SK-N-SH (cell line): ENCODE data around the gene RASD2. TPM values are rescaled to one million over a fixed set of nuclear protein-coding genes. Genes with fewer than 3 reads are reported as not detected.

Source experiments
- CTCF ChIA-PET: fragments of 300-600, 350-600 bp; formaldehyde crosslinking; extraction: SDS; loops from one replicate; lab custom pipeline; 2021; lab: Yijun Ruan, JAX
- POLR2A ChIA-PET: fragments of 350-600 bp; sonication (Branson Sonifier 250); formaldehyde crosslinking; extraction: SDS; loops from one replicate; lab custom pipeline; 2020; ENCODE audit warnings: antibody characterized with exemption, inconsistent platforms; lab: Yijun Ruan, JAX
- DNase-seq: peaks from one replicate; pipeline ENCODE4 v3.0.0; 2012
- H2AFZ ChIP-seq: fragments of 200-600 bp; sonication (generic); 2 replicates; pipeline ENCODE4 v1.8.1; 2016; ENCODE audit warnings: antibody characterized with exemption, mild to moderate bottlenecking, low read depth
- H3F3A ChIP-seq: fragments of 200-600 bp; sonication (generic); replicated peaks from 2 replicates; pipeline ENCODE3; 2016; ENCODE audit warnings: antibody characterized with exemption, mild to moderate bottlenecking; ENCODE audit not compliant: insufficient read depth
- H3K27ac ChIP-seq, 2 experiments: fragments of 200-500 bp in 1 of 2; fragments of 200-600 bp in 1 of 2; sonication (Bioruptor generic) in 1 of 2; sonication (generic), shearing (Covaris generic) in 1 of 2; 2 replicates each; pipeline versions ENCODE4 v1.5.1 to v1.6.1; 2014 to 2016; ENCODE audit warnings: low read depth in 2 of 2, inconsistent platforms in 1 of 2, low read length in 1 of 2, mild to moderate bottlenecking in 1 of 2, mixed read lengths in 1 of 2
- H3K27me3 ChIP-seq: fragments of 200-600 bp; sonication (generic), shearing (Covaris generic); 2 replicates; pipeline ENCODE4 v1.6.1; 2016; ENCODE audit warnings: mixed run types; ENCODE audit not compliant: insufficient read depth
- H3K36me3 ChIP-seq, 2 experiments: fragments of 200-500 bp in 1 of 2; fragments of 200-600 bp in 1 of 2; sonication (Bioruptor generic) in 1 of 2; sonication (generic) in 1 of 2; replicated peaks in 1 of 2; 2 replicates each; pipeline versions ENCODE3 to v1.5.1; 2014 to 2016; ENCODE audit warnings: low read length in 1 of 2, mild to moderate bottlenecking in 1 of 2; ENCODE audit not compliant: insufficient read depth in 2 of 2, control insufficient read depth in 1 of 2
- H3K4me1 ChIP-seq, 2 experiments: fragments of 200-500 bp in 1 of 2; fragments of 200-600 bp in 1 of 2; sonication (Bioruptor generic) in 1 of 2; sonication (generic), shearing (Covaris generic) in 1 of 2; 2 replicates each; pipeline versions ENCODE4 v1.5.1 to v1.6.1; 2014 to 2016; ENCODE audit warnings: low read depth in 1 of 2, low read length in 1 of 2, mixed run types in 1 of 2; ENCODE audit not compliant: insufficient read depth in 2 of 2, control insufficient read depth in 1 of 2
- H3K4me2 ChIP-seq: fragments of 200-600 bp; sonication (generic), shearing (Covaris generic); 2 replicates; pipeline ENCODE4 v1.6.1; 2017; ENCODE audit warnings: mixed run types
- H3K4me3 ChIP-seq, 2 experiments: fragments of 200-500 bp in 1 of 2; fragments of 200-600 bp in 1 of 2; sonication (Bioruptor generic) in 1 of 2; sonication (generic), shearing (Covaris generic) in 1 of 2; 2 replicates each; pipeline versions ENCODE4 v1.5.1 to v1.8.1; 2014 to 2016; ENCODE audit warnings: low read depth in 2 of 2, inconsistent platforms in 1 of 2, low read length in 1 of 2, mild to moderate bottlenecking in 1 of 2, mixed read lengths in 1 of 2, moderate library complexity in 1 of 2
- H3K79me2 ChIP-seq: fragments of 200-600 bp; sonication (generic); 2 replicates; pipeline ENCODE4 v1.8.1; 2017; ENCODE audit warnings: mild to moderate bottlenecking; ENCODE audit not compliant: insufficient read depth
- H3K9ac ChIP-seq: fragments of 200-600 bp; sonication (generic); 2 replicates; pipeline ENCODE4 v1.6.1; 2017; ENCODE audit warnings: mixed run types
- H3K9me2 ChIP-seq: fragments of 200-600 bp; sonication (generic); 2 replicates; pipeline ENCODE4 v1.6.1; 2017; ENCODE audit warnings: mixed run types
- H3K9me3 ChIP-seq: fragments of 200-600 bp; sonication (generic); 2 replicates; pipeline ENCODE4 v1.6.1; 2017; ENCODE audit warnings: mixed run types, mild to moderate bottlenecking, moderate library complexity
- H4K20me1 ChIP-seq: fragments of 200-600 bp; sonication (generic); 2 replicates; pipeline ENCODE4 v1.6.1; 2017; ENCODE audit warnings: mild to moderate bottlenecking, mixed run types; ENCODE audit not compliant: insufficient read depth
- ELF1 ChIP-seq: IDR thresholded peaks from 2 replicates; pipeline ENCODE4 v1.4.0; 2012
- EZH2phosphoT487 ChIP-seq: fragments of 200-600 bp; sonication (generic); IDR thresholded peaks from 2 replicates; pipeline ENCODE4 v1.6.1; 2017; ENCODE audit warnings: low read depth, mixed run types, mild to moderate bottlenecking, antibody characterized with exemption, moderate library complexity, borderline replicate concordance
- FOSL2 ChIP-seq: IDR thresholded peaks from 2 replicates; pipeline ENCODE4 v1.4.0; 2012; ENCODE audit warnings: low read depth, mild to moderate bottlenecking, moderate library complexity, borderline replicate concordance
- FOXJ3 ChIP-seq: sonication (generic); formaldehyde crosslinking; IDR thresholded peaks from 2 replicates; pipeline ENCODE4 v1.5.1; 2020; ENCODE audit warnings: mild to moderate bottlenecking, missing genetic modification reagents
- GABPA ChIP-seq: IDR thresholded peaks from 2 replicates; pipeline ENCODE4 v1.4.0; 2012; ENCODE audit warnings: low read depth, mild to moderate bottlenecking
- JUND ChIP-seq: IDR thresholded peaks from 2 replicates; pipeline ENCODE4 v1.4.0; 2012
- MEF2A ChIP-seq: IDR thresholded peaks from 2 replicates; pipeline ENCODE4 v1.4.0; 2012; ENCODE audit warnings: low read depth, borderline replicate concordance
- POLR2AphosphoS5 ChIP-seq: IDR thresholded peaks from 2 replicates; pipeline ENCODE4 v1.6.1; 2012; ENCODE audit warnings: low read depth, low read length
- RAD21 ChIP-seq: IDR thresholded peaks from 2 replicates; pipeline ENCODE4 v1.6.1; 2012; ENCODE audit warnings: mild to moderate bottlenecking, low read length
- RCOR1 ChIP-seq: fragments of 150-350 bp; IDR thresholded peaks from 2 replicates; pipeline ENCODE4 v1.6.1; 2017; ENCODE audit warnings: antibody characterized with exemption, low read length
- RXRA ChIP-seq: IDR thresholded peaks from 2 replicates; pipeline ENCODE4 v1.4.0; 2012; ENCODE audit warnings: low read depth, mild to moderate bottlenecking, borderline replicate concordance
- SIN3A ChIP-seq: IDR thresholded peaks from 2 replicates; pipeline ENCODE4 v1.6.1; 2012; ENCODE audit warnings: low read depth, mild to moderate bottlenecking, low read length, moderate library complexity, borderline replicate concordance
- SMC3 ChIP-seq: IDR thresholded peaks from 2 replicates; pipeline ENCODE4 v1.6.1; 2012; ENCODE audit warnings: low read depth, low read length, improper control_type of control experiment
- TEAD4 ChIP-seq: IDR thresholded peaks from 2 replicates; pipeline ENCODE4 v1.4.0; 2012; ENCODE audit warnings: mild to moderate bottlenecking, borderline replicate concordance; ENCODE audit not compliant: insufficient read depth
- YY1 ChIP-seq: IDR thresholded peaks from 2 replicates; pipeline ENCODE4 v1.4.0; 2012; ENCODE audit warnings: low read depth, mild to moderate bottlenecking
- WGBS: methylation state at CpG from one replicate; pipeline ENCODE4 v1.1.6; 2017; ENCODE audit warnings: low lambda C conversion rate; 5-methylcytosine and 5-hydroxymethylcytosine counted together
- polyA plus RNA-seq, 3 experiments: library from polyadenylated mRNA; depleted of rRNA; stranded (reverse); fragments of >200 nt; gene quantifications; 2 replicates each; pipeline ENCODE4 v1.2.3, GENCODE V29; 2012
- TF ChIP-seq, protein P1 (sequence below): IDR thresholded peaks from 2 replicates; pipeline ENCODE4; 2012
- TF ChIP-seq, protein P2 (sequence below): IDR thresholded peaks from 2 replicates; pipeline ENCODE4 v1.4.0; 2012; ENCODE audit warnings: low read depth, borderline replicate concordance
- TF ChIP-seq, protein P3 (sequence below): IDR thresholded peaks from 2 replicates; pipeline ENCODE4 v1.4.0; 2012; ENCODE audit warnings: low read depth
- TF ChIP-seq, protein P4 (sequence below): fragments of 200-600 bp; sonication (generic); IDR thresholded peaks from 2 replicates; pipeline ENCODE4 v1.6.1; 2017; ENCODE audit warnings: antibody characterized with exemption, mild to moderate bottlenecking, moderate library complexity

RASD2 gene
- polyA plus RNA-seq, 1 of the 3 experiments (the other 2 are of a cell fraction) = 0.30 TPM

DNA sequence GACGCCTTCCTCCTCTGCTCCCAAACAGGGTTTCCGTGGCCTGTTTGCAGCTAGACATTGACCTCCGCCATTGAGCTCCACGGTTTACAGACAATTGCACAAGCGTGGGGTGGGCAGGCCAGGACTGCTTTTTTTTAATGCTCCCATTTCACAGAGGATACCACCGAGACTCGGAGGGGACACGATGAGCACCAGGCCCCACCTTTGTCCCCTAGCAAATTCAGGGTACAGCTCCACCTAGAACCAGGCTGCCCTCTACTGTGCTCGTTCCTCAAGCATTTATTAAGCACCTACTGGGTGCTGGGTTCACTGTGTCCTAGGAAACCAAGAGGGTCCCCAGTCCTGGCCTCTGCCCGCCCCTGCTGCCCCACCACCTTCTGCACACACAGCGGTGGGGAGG lies 12.2 kb downstream of the RASD2 start (continued):
- TF ChIP-seq, protein P1, sequence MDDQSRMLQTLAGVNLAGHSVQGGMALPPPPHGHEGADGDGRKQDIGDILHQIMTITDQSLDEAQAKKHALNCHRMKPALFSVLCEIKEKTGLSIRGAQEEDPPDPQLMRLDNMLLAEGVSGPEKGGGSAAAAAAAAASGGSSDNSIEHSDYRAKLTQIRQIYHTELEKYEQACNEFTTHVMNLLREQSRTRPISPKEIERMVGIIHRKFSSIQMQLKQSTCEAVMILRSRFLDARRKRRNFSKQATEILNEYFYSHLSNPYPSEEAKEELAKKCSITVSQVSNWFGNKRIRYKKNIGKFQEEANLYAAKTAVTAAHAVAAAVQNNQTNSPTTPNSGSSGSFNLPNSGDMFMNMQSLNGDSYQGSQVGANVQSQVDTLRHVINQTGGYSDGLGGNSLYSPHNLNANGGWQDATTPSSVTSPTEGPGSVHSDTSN = no peak
- TF ChIP-seq GABPA = no peak
- TF ChIP-seq RAD21 = no peak

DNA sequence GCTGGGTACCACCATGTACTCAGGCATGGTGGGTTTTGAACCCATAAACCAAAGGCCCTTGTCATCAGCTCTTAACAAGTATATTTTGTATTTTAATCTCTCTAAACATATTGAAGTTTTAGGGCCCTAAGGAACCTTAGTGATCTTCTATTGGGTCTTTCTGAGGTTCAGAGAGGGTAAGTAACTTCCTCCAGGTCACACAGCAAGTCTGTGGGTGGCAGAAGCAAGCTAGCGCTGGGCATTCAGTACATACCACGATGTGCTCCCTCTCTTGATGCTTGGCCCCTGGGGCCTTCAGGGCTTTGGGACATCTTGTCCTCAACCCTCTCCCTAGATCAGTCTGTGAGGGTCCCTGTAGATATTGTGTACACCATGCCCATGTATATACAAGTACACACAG lies 12.7 kb downstream of the RASD2 start:
- ChIA-PET CTCF (interaction anchor here (0.6 to 2.8 kb wide), 6 partner anchors 8 to 202 kb away, joined by 3 to 16 read pairs (median 4); no protein-coding TSS in a partner anchor), POLR2A (no interaction called here)
- Histone ChIP-seq H3F3A (no peaks in the 10 kb centered on the region), H3K79me2 (no peaks in the 10 kb centered on the region), H3K27me3 (no peaks in the 10 kb centered on the region), H3K36me3 (no peaks in the 10 kb centered on the region), H3K4me1 (peaks cover 0 to 8% of the 10 kb centered on the region in 2 experiments; a peak in 2 of 4 replicates), H3K9ac (no peak overlapping the region), H2AFZ (no peak overlapping the region), H4K20me1 (no peaks in the 10 kb centered on the region), H3K9me2 (no peaks in the 10 kb centered on the region), H3K4me3 (no peak overlapping the region), H3K27ac (no peak overlapping the region), H3K9me3 (no peaks in the 10 kb centered on the region), H3K4me2 (no peak overlapping the region)
- DNase-seq = no peak
- TF ChIP-seq FOSL2 = no peak
- TF ChIP-seq SMC3 = no peak
- TF ChIP-seq, protein P2, sequence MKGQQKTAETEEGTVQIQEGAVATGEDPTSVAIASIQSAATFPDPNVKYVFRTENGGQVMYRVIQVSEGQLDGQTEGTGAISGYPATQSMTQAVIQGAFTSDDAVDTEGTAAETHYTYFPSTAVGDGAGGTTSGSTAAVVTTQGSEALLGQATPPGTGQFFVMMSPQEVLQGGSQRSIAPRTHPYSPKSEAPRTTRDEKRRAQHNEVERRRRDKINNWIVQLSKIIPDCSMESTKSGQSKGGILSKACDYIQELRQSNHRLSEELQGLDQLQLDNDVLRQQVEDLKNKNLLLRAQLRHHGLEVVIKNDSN = no peak
- TF ChIP-seq, protein P3, sequence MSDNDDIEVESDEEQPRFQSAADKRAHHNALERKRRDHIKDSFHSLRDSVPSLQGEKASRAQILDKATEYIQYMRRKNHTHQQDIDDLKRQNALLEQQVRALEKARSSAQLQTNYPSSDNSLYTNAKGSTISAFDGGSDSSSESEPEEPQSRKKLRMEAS = no peak
- no peak for TF ChIP-seq SIN3A
- no peak for TF ChIP-seq RAD21
- TF ChIP-seq, protein P4, sequence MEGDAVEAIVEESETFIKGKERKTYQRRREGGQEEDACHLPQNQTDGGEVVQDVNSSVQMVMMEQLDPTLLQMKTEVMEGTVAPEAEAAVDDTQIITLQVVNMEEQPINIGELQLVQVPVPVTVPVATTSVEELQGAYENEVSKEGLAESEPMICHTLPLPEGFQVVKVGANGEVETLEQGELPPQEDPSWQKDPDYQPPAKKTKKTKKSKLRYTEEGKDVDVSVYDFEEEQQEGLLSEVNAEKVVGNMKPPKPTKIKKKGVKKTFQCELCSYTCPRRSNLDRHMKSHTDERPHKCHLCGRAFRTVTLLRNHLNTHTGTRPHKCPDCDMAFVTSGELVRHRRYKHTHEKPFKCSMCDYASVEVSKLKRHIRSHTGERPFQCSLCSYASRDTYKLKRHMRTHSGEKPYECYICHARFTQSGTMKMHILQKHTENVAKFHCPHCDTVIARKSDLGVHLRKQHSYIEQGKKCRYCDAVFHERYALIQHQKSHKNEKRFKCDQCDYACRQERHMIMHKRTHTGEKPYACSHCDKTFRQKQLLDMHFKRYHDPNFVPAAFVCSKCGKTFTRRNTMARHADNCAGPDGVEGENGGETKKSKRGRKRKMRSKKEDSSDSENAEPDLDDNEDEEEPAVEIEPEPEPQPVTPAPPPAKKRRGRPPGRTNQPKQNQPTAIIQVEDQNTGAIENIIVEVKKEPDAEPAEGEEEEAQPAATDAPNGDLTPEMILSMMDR = no peak
- TF ChIP-seq ELF1 = no peak
- no peak for TF ChIP-seq FOXJ3 (CRISPR knock-in tag)
- TF ChIP-seq, protein P1 = no peak
- TF ChIP-seq JUND = no peak
- TF ChIP-seq EZH2phosphoT487 = no peak
- TF ChIP-seq RXRA = no peak
- no peak for TF ChIP-seq POLR2AphosphoS5
- TF ChIP-seq YY1 = no peak
- TF ChIP-seq MEF2A = no peak
- no peak for TF ChIP-seq GABPA
- no peak for TF ChIP-seq RCOR1
- TF ChIP-seq TEAD4 = no peak
- 55% methylated on average over 2 of the region's 2 CpGs for WGBS
